NCI-H446 treated with DMSO at 0.1 percent for 48 hours (cell line): Measurements from ENCODE around the gene TBC1D8B.
"Not testable (repeated sequence)": the region's sequence is repeated elsewhere in the genome, so short reads cannot be mapped to it uniquely, and the experiment has no call there.

Experiments
- DNase-seq: peaks from one replicate; lab custom pipeline; 2025; lab: John Stamatoyannopoulos, UW

TBC1D8B gene

GRCh38 chrX:106802388-106803275 is at the start of gene TBC1D8B:
TSS of gene TBC1D8B (plus strand) at chrX:106802673. CDS start at chrX:106802854, 181 bp downstream.
- peak; percentile 65 for DNase-seq

DNA sequence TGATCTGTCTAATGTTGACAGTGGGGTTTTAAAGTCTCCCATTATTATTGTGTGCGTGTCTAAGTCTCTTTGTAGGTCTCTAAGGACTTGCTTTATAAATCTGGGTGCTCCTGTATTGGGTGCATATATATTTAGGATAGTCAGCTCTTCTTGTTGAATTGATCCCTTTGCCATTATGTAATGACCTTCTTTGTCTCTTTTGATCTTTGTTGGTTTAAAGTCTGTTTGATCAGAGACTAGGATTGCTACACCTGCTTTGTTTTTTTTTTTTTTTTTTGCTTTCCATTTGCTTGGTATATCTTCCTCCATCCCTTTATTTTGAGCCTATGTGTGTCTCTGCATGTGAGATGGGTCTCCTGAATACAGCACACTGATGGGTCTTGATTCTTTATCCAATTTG is 33.2 kb upstream of the TBC1D8B start:
- not testable (repeated sequence) for DNase-seq

GRCh38 chrX:106774981-106775380 is 27.5 kb upstream of the TBC1D8B start:
- no peak for DNase-seq

GRCh38 chrX:106780264-106780663 is 22.2 kb upstream of the TBC1D8B start:
- DNase-seq, result no peak

DNA sequence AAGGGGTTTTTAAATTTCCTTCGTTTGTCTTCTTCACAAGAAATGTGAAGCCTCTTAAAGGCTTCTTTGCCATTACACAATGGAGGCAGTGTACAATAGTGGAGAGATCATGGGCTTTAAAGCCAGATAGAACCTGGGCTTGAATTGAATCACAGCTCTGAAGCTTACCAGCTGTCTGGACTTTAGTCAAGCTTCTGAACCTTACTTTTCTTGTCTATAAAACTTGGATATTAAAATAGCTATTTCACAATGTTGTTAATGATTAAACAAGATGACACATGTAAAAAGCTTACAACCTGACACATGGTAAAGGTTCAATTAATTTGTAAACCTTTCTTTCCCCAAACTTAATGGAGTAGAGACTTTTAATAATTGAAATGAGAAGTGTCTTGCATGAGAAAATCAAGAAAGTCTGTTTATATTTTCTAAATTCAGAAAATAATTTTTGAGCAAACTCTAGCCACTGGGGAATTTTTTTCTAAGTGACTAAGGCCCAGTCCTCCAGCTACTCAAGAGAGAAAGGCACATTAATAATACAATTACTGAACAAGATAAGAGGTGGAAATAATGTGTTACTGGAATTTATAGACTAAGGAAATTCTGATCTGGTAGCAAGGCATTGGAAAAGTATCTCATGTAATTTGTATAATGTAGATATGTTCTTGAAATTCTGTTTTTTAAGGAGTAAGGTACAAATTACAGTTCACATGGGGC is 21.7 kb upstream of the TBC1D8B start:
- DNase-seq, result no peak

DNA sequence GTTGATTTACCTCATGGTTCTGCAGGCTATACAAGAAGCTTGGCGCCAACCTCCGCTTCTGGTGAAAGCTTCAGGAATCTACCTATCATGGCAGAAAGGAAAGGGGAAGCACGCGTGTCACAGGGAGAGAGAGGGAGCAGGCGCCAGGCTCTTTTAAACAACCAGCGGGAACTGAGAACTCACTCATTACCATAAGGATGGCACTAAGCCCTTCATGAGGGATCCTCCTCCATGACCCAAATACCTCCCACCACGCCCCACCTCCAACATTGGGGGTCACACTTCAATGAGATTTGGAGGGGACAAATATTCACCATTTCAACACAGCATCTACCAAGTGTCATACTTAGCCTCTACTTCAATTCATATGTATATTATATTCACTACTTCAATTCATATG is 18.8 kb upstream of the TBC1D8B start:
- DNase-seq, result no peak

DNA sequence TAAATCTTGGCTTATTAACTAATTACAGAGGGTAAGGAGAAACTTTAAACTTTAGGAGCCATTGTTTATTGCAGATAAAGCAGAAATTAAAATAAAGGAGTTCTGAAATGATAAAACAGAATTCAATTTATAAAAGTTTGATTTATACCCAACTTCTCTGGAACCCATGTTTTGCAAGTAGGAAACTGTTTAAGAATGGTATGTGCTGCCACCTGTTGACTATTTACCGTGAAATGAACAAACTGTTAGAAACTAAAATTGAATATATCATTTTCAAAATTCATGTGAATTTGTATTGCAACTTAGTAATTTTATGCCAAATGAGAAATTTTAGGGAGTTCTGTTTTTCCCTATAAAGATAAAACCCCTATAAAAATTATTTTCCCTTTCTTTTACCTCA is 11.0 kb upstream of the TBC1D8B start:
- no peak for DNase-seq

DNA sequence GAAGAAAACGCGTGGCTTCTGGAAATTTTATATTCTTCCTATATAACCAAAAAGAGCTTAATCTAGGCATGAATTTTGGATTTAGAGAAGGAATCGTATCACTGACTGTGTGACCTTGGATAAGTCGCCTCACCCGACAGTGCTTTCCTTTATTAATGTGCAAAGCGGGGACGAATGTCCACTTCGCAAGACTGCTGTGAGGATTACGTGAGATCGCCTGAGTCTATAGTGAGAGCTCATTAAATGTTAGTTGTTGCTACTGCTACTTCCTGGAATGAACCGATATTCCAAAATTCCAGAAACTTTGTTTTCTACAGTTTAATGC is 448 bp upstream of the TBC1D8B start:
- DNase-seq, result no peak

DNA sequence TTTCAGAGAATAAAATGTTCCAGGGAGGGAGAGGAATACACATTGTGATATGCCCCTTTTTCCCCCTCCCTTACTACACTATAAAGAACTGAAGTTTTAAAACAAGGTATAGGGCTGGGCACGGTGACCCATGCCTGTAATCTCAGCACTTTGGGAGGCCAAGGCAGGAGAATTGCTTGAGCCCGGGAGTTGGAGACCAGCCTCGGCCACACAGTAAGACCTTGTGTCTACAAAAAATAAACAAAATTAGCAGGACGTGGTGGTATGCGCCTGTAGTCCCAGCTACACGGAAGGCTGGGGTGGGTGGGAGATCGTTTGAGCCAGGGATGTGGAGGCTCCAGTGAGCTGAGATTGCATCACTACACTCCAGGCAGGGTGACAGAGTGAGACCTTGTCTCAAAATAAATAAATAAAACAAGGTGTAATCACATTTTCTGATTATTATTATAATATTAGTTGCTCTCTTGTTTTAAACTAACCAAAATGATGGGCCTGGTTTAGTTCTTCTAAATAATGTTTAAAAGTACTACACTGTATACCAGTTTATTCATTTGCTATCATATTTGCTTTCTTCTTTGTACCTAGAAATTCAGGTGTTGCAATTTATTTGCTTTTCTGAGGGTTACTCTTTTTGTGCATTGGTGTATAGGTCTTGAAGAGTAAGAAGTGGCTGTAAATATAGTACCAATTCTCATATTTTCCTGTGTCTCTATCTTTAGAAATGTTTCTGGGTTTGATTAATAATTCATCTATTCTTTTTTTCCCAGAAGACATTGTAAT is 8.8 kb downstream of the TBC1D8B start:
- no peak for DNase-seq

DNA sequence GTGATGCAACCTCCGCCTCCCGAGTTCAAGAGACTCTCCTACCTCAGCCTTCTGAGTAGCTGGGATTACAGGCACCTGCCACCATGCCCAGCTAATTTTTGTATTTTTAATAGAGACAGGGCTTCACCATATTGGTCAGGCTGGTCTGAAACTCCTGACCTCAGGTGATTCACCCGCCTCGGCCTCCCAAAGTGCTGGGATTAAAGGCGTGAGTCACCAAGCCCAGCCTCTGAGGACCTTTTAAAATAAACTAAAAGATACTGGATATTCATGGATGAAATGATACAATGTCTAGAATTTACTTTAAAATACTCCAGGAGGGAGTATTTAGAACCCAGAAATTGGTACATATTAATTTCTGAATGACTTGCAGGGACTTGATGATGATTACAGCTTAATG is 10.5 kb downstream of the TBC1D8B start:
- not testable (repeated sequence) for DNase-seq

DNA sequence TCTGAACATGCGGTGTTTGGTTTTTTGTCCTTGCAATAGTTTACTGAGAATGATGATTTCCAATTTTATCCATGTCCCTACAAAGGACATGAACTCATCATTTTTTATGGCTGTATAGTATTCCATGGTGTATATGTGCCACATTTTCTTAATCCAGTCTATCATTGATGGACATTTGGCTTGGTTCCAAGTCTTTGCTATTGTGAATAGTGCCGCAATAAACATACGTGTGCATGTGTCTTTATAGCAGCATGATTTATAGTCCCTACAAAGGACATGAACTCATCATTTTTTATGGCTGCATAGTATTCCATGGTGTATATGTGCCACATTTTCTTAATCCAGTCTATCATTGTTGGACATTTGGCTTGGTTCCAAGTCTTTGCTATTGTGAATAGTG is 11.6 kb downstream of the TBC1D8B start:
- not testable (repeated sequence) for DNase-seq

- no peak for DNase-seq
Observed at GRCh38 chrX:106862972-106863688, 60.7 kb downstream of the TBC1D8B start.

- DNase-seq, result no peak
Observed at GRCh38 chrX:106863697-106864096, 61.2 kb downstream of the TBC1D8B start.

- not testable (repeated sequence) for DNase-seq
Observed at GRCh38 chrX:106872796-106873195, 70.3 kb downstream of the TBC1D8B start.

DNA sequence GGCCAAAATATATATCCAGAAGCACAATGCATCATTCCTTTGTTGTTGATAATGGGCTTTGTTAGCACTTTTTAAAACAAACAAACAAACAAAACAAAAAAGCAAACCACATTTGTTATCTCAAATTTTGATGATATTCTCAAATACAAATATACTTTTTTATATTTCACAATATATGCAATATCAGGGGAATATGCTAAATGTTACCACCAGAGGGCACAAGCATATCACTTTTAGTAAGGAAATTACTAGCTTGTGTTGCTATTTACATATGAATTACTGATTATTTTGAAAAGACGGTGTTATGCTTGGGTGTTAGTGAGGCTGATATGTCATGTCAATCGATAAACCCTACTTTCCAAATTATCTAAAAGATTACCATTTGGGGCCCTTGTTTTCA is 71.6 kb downstream of the TBC1D8B start:
- DNase-seq, result no peak

- no peak for DNase-seq
Observed at GRCh38 chrX:106875151-106875550, 72.7 kb downstream of the TBC1D8B start.

GRCh38 chrX:106889468-106889867 is 87.0 kb downstream of the TBC1D8B start:
- DNase-seq, result no peak

DNA sequence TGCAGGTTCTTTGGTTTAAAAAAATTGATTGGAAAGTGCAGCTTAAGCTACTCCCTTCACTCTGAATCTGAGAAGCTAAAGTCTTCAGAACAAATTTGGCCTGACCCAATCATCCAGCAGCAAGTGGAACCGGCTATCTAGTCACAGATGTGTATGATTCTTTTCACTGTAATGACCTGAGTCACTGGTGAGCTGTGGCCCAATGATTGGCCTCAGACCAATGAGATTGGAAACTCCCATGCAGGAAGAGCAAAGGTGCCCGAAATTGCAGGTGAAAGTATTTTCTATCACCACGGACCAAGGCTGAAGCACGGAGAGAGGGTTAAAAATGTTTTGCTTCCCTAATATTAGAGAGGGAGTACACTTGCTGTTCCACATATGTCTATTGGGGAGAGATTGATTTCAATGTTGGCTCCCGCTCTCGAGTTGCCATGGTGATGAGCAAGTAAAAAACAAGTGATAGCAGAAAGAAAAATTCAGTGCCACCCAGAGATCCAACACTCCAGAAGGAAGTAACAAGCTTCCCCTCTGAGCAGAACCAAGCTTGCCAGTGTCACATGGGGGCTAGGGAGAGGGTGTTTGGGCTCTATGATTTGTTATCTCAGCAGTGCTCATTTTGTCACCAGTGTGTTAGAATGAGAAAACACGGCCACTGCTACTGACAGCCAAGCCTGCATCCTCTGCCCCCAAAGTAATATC is 89.4 kb downstream of the TBC1D8B start:
- no peak for DNase-seq

GRCh38 chrX:106894392-106894909 is 92.0 kb downstream of the TBC1D8B start:
- DNase-seq, result peak; percentile 10

- DNase-seq, result no peak
Observed at GRCh38 chrX:106894978-106895452, 92.5 kb downstream of the TBC1D8B start.

DNA sequence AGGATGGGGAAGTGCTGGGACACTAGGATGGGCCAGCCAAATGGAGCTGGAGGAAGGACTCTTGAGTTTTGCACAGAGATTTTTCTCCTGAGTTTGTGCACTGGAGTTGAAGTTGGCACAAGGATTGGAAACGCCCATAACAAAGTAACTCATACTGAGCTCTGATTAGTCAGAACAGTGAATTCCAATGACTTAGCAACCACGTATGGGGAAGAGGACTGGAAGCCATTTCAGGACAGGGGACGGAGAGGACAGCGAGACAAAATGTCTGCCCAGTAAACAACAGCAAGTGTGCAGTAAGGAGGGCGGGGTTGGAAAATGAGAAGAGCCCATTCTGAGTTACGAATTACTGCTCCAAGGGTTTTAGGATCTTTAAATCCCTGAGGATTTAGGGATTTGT is 94.8 kb downstream of the TBC1D8B start:
- DNase-seq, result no peak
